GM15510 (cell line): Measurements from ENCODE around the gene FAM234B.

Experiments
- POLR2A ChIP-seq: IDR thresholded peaks from 3 replicates; pipeline ENCODE4 v1.6.1; 2011; ENCODE audit warnings: borderline replicate concordance; ENCODE audit not compliant: insufficient read length; ENCODE audit errors: extremely low read depth

The FAM234B gene

GRCh38 chr12:13130981-13131380 lies 86.8 kb downstream of the FAM234B start:
- no peak for TF ChIP-seq POLR2A
